ENCODE results near the gene SLC35F1.

- TF ChIP-seq CTCF (conservative IDR thresholded peaks at IDR 0.05) (no peak), ZFX (IDR thresholded peaks at IDR 0.05) (no peak)
These were observed 16.9 kb upstream of the SLC35F1 start for GRCh38 chr6:117890172-117890571.
